ENCODE results near the gene GCDH.

DNA sequence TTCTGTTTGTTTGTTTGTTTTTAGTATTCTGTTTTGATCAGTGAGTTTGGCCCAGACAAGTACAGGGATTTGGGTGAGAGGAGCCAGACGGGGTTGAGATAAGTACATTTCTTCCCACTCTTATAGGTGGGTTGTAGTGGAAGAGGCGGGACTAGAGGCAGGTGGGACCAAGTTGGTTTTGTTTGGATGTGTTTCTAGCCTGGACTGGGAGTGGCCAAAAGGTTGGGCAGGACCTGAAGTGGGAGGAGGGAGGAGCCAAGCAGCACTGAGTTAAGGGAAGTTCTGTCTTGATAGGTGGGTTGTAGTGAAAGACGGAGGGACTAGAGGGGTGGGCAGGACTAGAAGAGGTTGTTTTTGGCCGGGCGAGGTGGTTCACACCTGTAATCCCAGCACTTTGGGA is 18.7 kb upstream of the GCDH start:
- no peak for TF ChIP-seq POLR2AphosphoS5 (IDR thresholded peaks at IDR 0.05)
- TF ChIP-seq, protein P1, sequence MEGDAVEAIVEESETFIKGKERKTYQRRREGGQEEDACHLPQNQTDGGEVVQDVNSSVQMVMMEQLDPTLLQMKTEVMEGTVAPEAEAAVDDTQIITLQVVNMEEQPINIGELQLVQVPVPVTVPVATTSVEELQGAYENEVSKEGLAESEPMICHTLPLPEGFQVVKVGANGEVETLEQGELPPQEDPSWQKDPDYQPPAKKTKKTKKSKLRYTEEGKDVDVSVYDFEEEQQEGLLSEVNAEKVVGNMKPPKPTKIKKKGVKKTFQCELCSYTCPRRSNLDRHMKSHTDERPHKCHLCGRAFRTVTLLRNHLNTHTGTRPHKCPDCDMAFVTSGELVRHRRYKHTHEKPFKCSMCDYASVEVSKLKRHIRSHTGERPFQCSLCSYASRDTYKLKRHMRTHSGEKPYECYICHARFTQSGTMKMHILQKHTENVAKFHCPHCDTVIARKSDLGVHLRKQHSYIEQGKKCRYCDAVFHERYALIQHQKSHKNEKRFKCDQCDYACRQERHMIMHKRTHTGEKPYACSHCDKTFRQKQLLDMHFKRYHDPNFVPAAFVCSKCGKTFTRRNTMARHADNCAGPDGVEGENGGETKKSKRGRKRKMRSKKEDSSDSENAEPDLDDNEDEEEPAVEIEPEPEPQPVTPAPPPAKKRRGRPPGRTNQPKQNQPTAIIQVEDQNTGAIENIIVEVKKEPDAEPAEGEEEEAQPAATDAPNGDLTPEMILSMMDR (IDR thresholded peaks at IDR 0.05), result no peak

Data from stomach (tissue), 4 donors.